Measurements from ENCODE around the gene MYBBP1A.

Gene MYBBP1A

GRCh38 chr17:4514206-4514605, 41.0 kb downstream of the MYBBP1A start:
- peaks cover 10% of the 10 kb centered on the region for H3K4me1 ChIP-seq (ENCODE audit: control insufficient read depth, insufficient read depth, low read length)

GRCh38 chr17:4513113-4514032, 41.8 kb downstream of the MYBBP1A start:
- no peak overlapping the region for H3K4me3 ChIP-seq (ENCODE audit: low read length in 2 of 2)
- H3K9ac ChIP-seq (ENCODE audit: low read length in 2 of 2) = no peak overlapping the region
- H3K4me1 ChIP-seq (ENCODE audit: control insufficient read depth, insufficient read depth, low read length) = peaks cover 10% of the 10 kb centered on the region
- peaks cover 0 to 2% of the 10 kb centered on the region in 2 donors for H3K27me3 ChIP-seq (ENCODE audit: control insufficient read depth in 1 of 2, insufficient read depth in 2 of 2, low read length in 2 of 2)
- H3K36me3 ChIP-seq (ENCODE audit: control insufficient read depth in 2 of 2, insufficient read depth in 2 of 2, low read length in 2 of 2) = no peaks in the 10 kb centered on the region
- no peaks in the 10 kb centered on the region for H3K9me3 ChIP-seq (ENCODE audit: control insufficient read depth in 2 of 2, low read length in 2 of 2)
- no peak overlapping the region for H3K27ac ChIP-seq (ENCODE audit: low read length)

More at GRCh38 chr17:4514206-4514605, 41.0 kb downstream of the MYBBP1A start:
- Histone ChIP-seq H3K4me3 (ENCODE audit: low read length in 2 of 2) (no peak overlapping the region), H3K9me3 (ENCODE audit: control insufficient read depth in 2 of 2, low read length in 2 of 2) (no peaks in the 10 kb centered on the region), H3K9ac (ENCODE audit: low read length in 2 of 2) (no peak overlapping the region), H3K27ac (ENCODE audit: low read length) (no peak overlapping the region), H3K27me3 (ENCODE audit: control insufficient read depth in 1 of 2, insufficient read depth in 2 of 2, low read length in 2 of 2) (peaks cover 0 to 2% of the 10 kb centered on the region in 2 donors), H3K36me3 (ENCODE audit: control insufficient read depth in 2 of 2, insufficient read depth in 2 of 2, low read length in 2 of 2) (no peaks in the 10 kb centered on the region)

- no peak overlapping the region for H3K27ac ChIP-seq (ENCODE audit: low read length)
Observed at GRCh38 chr17:4512156-4513112, 42.8 kb downstream of the MYBBP1A start.

GRCh38 chr17:4511199-4511932, 43.8 kb downstream of the MYBBP1A start:
- no peaks in the 10 kb centered on the region for H3K36me3 ChIP-seq (ENCODE audit: control insufficient read depth in 2 of 2, insufficient read depth in 2 of 2, low read length in 2 of 2)
- peaks cover 0 to 4% of the 10 kb centered on the region in 2 donors for H3K27me3 ChIP-seq (ENCODE audit: control insufficient read depth in 1 of 2, insufficient read depth in 2 of 2, low read length in 2 of 2)
- H3K4me3 ChIP-seq (ENCODE audit: low read length in 2 of 2) = no peak overlapping the region
- no peak overlapping the region for H3K27ac ChIP-seq (ENCODE audit: low read length)
- no peaks in the 10 kb centered on the region for H3K9me3 ChIP-seq (ENCODE audit: control insufficient read depth in 2 of 2, low read length in 2 of 2)
- H3K4me1 ChIP-seq (ENCODE audit: control insufficient read depth, insufficient read depth, low read length) = peaks cover 12% of the 10 kb centered on the region
- no peak overlapping the region for H3K9ac ChIP-seq (ENCODE audit: low read length in 2 of 2)

More at GRCh38 chr17:4512156-4513112, 42.8 kb downstream of the MYBBP1A start:
- Histone ChIP-seq H3K27me3 (ENCODE audit: control insufficient read depth in 1 of 2, insufficient read depth in 2 of 2, low read length in 2 of 2) (peaks cover 0 to 4% of the 10 kb centered on the region in 2 donors), H3K4me1 (ENCODE audit: control insufficient read depth, insufficient read depth, low read length) (peaks cover 13% of the 10 kb centered on the region), H3K9me3 (ENCODE audit: control insufficient read depth in 2 of 2, low read length in 2 of 2) (no peaks in the 10 kb centered on the region), H3K36me3 (ENCODE audit: control insufficient read depth in 2 of 2, insufficient read depth in 2 of 2, low read length in 2 of 2) (no peaks in the 10 kb centered on the region), H3K4me3 (ENCODE audit: low read length in 2 of 2) (no peak overlapping the region), H3K9ac (ENCODE audit: low read length in 2 of 2) (no peak overlapping the region)

GRCh38 chr17:4510618-4510941, 44.6 kb downstream of the MYBBP1A start:
- Histone ChIP-seq H3K27me3 (ENCODE audit: control insufficient read depth in 1 of 2, insufficient read depth in 2 of 2, low read length in 2 of 2) (peaks cover 0 to 8% of the 10 kb centered on the region in 2 donors), H3K36me3 (ENCODE audit: control insufficient read depth in 2 of 2, insufficient read depth in 2 of 2, low read length in 2 of 2) (no peaks in the 10 kb centered on the region), H3K4me1 (ENCODE audit: control insufficient read depth, insufficient read depth, low read length) (peaks cover 15% of the 10 kb centered on the region), H3K4me3 (ENCODE audit: low read length in 2 of 2) (no peak overlapping the region), H3K27ac (ENCODE audit: low read length) (no peak overlapping the region), H3K9me3 (ENCODE audit: control insufficient read depth in 2 of 2, low read length in 2 of 2) (no peaks in the 10 kb centered on the region), H3K9ac (ENCODE audit: low read length in 2 of 2) (no peak overlapping the region)

- peaks cover 0 to 11% of the 10 kb centered on the region in 2 donors for H3K27me3 ChIP-seq (ENCODE audit: control insufficient read depth in 1 of 2, insufficient read depth in 2 of 2, low read length in 2 of 2)
- H3K27ac ChIP-seq (ENCODE audit: low read length) = no peak overlapping the region
- no peaks in the 10 kb centered on the region for H3K9me3 ChIP-seq (ENCODE audit: control insufficient read depth in 2 of 2, low read length in 2 of 2)
- no peak overlapping the region for H3K4me3 ChIP-seq (ENCODE audit: low read length in 2 of 2)
- H3K9ac ChIP-seq (ENCODE audit: low read length in 2 of 2) = no peak overlapping the region
- H3K4me1 ChIP-seq (ENCODE audit: control insufficient read depth, insufficient read depth, low read length) = peaks cover 20% of the 10 kb centered on the region
- H3K36me3 ChIP-seq (ENCODE audit: control insufficient read depth in 2 of 2, insufficient read depth in 2 of 2, low read length in 2 of 2) = no peaks in the 10 kb centered on the region
Observed at GRCh38 chr17:4509923-4510617, 45.1 kb downstream of the MYBBP1A start.

- Histone ChIP-seq H3K4me3 (ENCODE audit: low read length in 2 of 2) (no peak overlapping the region), H3K4me1 (ENCODE audit: control insufficient read depth, insufficient read depth, low read length) (peaks cover 20% of the 10 kb centered on the region), H3K9me3 (ENCODE audit: control insufficient read depth in 2 of 2, low read length in 2 of 2) (no peaks in the 10 kb centered on the region), H3K27ac (ENCODE audit: low read length) (no peak overlapping the region), H3K27me3 (ENCODE audit: control insufficient read depth in 1 of 2, insufficient read depth in 2 of 2, low read length in 2 of 2) (peaks cover 0 to 13% of the 10 kb centered on the region in 2 donors), H3K9ac (ENCODE audit: low read length in 2 of 2) (no peak overlapping the region), H3K36me3 (ENCODE audit: control insufficient read depth in 2 of 2, insufficient read depth in 2 of 2, low read length in 2 of 2) (no peaks in the 10 kb centered on the region)
Observed at GRCh38 chr17:4509401-4509800, 45.8 kb downstream of the MYBBP1A start.

GRCh38 chr17:4508207-4508606, 47.0 kb downstream of the MYBBP1A start:
- peaks cover 23% of the 10 kb centered on the region for H3K4me1 ChIP-seq (ENCODE audit: control insufficient read depth, insufficient read depth, low read length)
- no peak overlapping the region for H3K9ac ChIP-seq (ENCODE audit: low read length in 2 of 2)
- H3K9me3 ChIP-seq (ENCODE audit: control insufficient read depth in 2 of 2, low read length in 2 of 2) = no peaks in the 10 kb centered on the region
- H3K27me3 ChIP-seq (ENCODE audit: control insufficient read depth in 1 of 2, insufficient read depth in 2 of 2, low read length in 2 of 2) = peaks cover 6 to 22% of the 10 kb centered on the region in 2 donors
- no peaks in the 10 kb centered on the region for H3K36me3 ChIP-seq (ENCODE audit: control insufficient read depth in 2 of 2, insufficient read depth in 2 of 2, low read length in 2 of 2)
- no peak overlapping the region for H3K4me3 ChIP-seq (ENCODE audit: low read length in 2 of 2)
- no peak overlapping the region for H3K27ac ChIP-seq (ENCODE audit: low read length)

GRCh38 chr17:4507361-4508111, 47.6 kb downstream of the MYBBP1A start:
- no peaks in the 10 kb centered on the region for H3K9me3 ChIP-seq (ENCODE audit: control insufficient read depth in 2 of 2, low read length in 2 of 2)
- H3K27ac ChIP-seq (ENCODE audit: low read length) = no peak overlapping the region
- H3K9ac ChIP-seq (ENCODE audit: low read length in 2 of 2) = no peak overlapping the region
- H3K4me3 ChIP-seq (ENCODE audit: low read length in 2 of 2) = no peak overlapping the region
- peaks cover 23% of the 10 kb centered on the region for H3K4me1 ChIP-seq (ENCODE audit: control insufficient read depth, insufficient read depth, low read length)
- H3K27me3 ChIP-seq (ENCODE audit: control insufficient read depth in 1 of 2, insufficient read depth in 2 of 2, low read length in 2 of 2) = peaks cover 12 to 29% of the 10 kb centered on the region in 2 donors
- H3K36me3 ChIP-seq (ENCODE audit: control insufficient read depth in 2 of 2, insufficient read depth in 2 of 2, low read length in 2 of 2) = no peaks in the 10 kb centered on the region

Data from stomach smooth muscle (tissue), 2 donors.